ENCODE data around the gene TECPR1. TPM values are rescaled to one million over a fixed set of nuclear protein-coding genes. Genes with fewer than 3 reads are reported as not detected.

TECPR1 gene
- total RNA-seq, 4 donors from 2014 or later, result 8.1 to 18.4 (median 14.2) TPM

GRCh38 chr7:98191668-98192431 is 60.2 kb downstream of the TECPR1 start:
- no peak for DNase-seq (ENCODE audit: low spot score in 2 of 2)
- 96 to 97% methylated on average over 32 of the region's 32 CpGs for WGBS, 2 donors
- TF ChIP-seq, protein P1, sequence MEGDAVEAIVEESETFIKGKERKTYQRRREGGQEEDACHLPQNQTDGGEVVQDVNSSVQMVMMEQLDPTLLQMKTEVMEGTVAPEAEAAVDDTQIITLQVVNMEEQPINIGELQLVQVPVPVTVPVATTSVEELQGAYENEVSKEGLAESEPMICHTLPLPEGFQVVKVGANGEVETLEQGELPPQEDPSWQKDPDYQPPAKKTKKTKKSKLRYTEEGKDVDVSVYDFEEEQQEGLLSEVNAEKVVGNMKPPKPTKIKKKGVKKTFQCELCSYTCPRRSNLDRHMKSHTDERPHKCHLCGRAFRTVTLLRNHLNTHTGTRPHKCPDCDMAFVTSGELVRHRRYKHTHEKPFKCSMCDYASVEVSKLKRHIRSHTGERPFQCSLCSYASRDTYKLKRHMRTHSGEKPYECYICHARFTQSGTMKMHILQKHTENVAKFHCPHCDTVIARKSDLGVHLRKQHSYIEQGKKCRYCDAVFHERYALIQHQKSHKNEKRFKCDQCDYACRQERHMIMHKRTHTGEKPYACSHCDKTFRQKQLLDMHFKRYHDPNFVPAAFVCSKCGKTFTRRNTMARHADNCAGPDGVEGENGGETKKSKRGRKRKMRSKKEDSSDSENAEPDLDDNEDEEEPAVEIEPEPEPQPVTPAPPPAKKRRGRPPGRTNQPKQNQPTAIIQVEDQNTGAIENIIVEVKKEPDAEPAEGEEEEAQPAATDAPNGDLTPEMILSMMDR (IDR thresholded peaks at IDR 0.05), result no peak
- no peak for TF ChIP-seq POLR2A (IDR thresholded peaks at IDR 0.05)
- no peak overlapping the region for H3K4me3 ChIP-seq (ENCODE audit: low read depth, poor library complexity, severe bottlenecking)
- intact Hi-C loops (cut with DNase I; ENCODE audit: low total_unique reads), result no loop called here

DNA sequence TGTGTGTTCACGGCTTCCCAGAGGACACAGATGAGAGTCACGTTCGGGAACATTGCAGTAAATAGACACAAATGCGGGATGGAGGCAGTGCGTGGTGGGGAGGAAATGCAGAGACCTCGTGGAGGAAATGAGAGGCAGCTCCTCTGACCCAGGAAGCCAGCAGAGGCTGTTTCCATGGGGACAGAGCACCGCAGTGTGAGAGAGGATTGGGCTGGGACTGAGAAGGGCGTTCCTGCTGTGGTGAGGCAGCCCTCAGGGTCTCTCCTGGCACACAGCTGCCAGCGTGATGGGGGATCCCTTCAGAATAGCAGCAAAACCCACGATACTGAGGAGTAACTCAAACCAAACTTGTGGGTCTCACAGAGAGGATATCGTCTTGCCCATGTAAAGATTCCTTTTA is 62.5 kb downstream of the TECPR1 start:
- TF ChIP-seq, protein P1 (IDR thresholded peaks at IDR 0.05), result no peak
- TF ChIP-seq POLR2A (IDR thresholded peaks at IDR 0.05), result no peak
- intact Hi-C loops (cut with DNase I; ENCODE audit: low total_unique reads), result no loop called here
- H3K4me3 ChIP-seq (ENCODE audit: low read depth, poor library complexity, severe bottlenecking), result no peak overlapping the region
- DNase-seq (ENCODE audit: low spot score in 2 of 2), result no peak
- 95 to 96% methylated on average over 11 of the region's 11 CpGs for WGBS, 2 donors

DNA sequence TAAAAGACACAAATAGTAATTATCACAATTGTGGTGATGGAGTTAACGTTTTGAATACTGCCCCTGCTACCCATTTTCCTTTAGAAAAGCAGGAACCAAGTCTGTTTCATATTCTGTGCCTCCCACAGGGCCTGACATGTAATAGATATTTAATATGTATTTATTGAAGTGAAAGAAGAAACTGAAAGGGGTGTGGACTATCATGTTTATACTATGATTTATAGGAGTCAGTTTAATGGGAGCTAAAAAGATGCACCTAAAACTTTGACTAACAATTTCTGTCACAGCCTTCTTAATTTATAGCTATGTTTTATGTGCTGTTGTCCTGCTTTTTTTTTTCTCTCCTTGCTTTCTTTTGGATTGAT is 64.9 kb downstream of the TECPR1 start:
- TF ChIP-seq POLR2A (IDR thresholded peaks at IDR 0.05), result no peak
- TF ChIP-seq, protein P1 (IDR thresholded peaks at IDR 0.05), result no peak
- intact Hi-C loops (cut with DNase I; ENCODE audit: low total_unique reads), result no loop called here
- no peak overlapping the region for H3K4me3 ChIP-seq (ENCODE audit: low read depth, poor library complexity, severe bottlenecking)
- no peak for DNase-seq (ENCODE audit: low spot score in 2 of 2)
- 43 to 46% methylated on average over 1 of the region's 1 CpG for WGBS, 2 donors

DNA sequence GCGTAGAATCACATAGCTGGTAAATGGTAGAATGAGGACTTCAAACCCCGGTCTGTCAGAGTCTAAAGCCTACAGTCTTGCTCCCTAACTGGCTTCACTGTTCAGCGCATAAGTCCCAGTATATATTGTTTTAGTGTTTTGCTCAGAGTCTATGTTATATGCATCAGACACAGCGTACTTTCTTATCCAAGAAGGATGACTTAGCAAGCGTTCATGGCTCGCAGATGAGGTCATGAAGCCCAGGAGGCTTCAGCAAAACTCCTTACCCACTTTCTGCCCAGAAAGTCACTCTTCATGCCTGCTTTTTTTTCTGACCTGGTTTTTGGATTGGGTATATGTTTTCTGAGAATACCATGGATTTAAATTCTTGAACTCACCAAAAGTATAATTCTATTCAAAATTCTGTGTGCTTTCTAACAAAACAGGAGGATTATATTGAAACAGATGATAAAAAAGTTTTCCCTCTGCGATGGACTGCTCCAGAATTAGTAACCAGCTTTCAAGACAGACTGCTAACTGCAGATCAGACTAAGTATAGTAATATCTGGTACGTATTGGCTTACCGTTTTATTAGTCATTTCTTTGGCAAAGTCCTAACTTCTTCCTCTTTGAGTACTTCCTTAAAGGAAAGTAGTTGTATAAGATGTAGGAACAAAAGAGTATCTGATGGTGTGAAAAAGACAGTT is 65.4 kb downstream of the TECPR1 start:
- DNase-seq (ENCODE audit: low spot score in 2 of 2), result no peak
- H3K4me3 ChIP-seq (ENCODE audit: low read depth, poor library complexity, severe bottlenecking), result no peak overlapping the region
- 64 to 65% methylated on average over 9 of the region's 9 CpGs for WGBS, 2 donors
- no peak for TF ChIP-seq POLR2A (IDR thresholded peaks at IDR 0.05)
- TF ChIP-seq, protein P1 (IDR thresholded peaks at IDR 0.05), result no peak
- intact Hi-C loops (cut with DNase I; ENCODE audit: low total_unique reads), result no loop called here

DNA sequence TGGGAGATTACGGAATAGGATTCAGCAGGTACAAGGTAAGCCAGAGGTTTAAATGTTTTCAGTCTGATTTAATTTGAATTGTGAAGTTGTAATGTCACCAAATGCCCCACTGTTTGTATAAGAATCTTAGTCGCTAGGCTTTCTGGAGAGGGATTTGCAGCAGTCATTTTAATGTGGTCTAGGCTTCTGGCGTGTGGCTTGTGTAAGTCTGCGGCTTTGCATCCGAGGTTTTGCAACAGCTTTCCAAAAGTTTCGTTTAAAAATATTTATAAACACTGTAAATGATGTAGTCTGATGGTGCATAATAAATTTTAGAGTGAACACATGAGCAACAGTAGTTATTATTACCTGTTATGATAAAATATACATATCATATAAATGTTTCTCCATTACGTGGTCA is 66.9 kb downstream of the TECPR1 start:
- no peak overlapping the region for H3K4me3 ChIP-seq (ENCODE audit: low read depth, poor library complexity, severe bottlenecking)
- 93 to 94% methylated on average over 7 of the region's 7 CpGs for WGBS, 2 donors
- TF ChIP-seq POLR2A (IDR thresholded peaks at IDR 0.05), result no peak
- TF ChIP-seq, protein P1 (IDR thresholded peaks at IDR 0.05), result no peak
- intact Hi-C loops (cut with DNase I; ENCODE audit: low total_unique reads), result no loop called here
- no peak for DNase-seq (ENCODE audit: low spot score in 2 of 2)

Data from lower leg skin (tissue), 4 donors.